HepG2 (cell line): Measurements from ENCODE around the gene HLA-B. TPM values are rescaled to one million over a fixed set of nuclear protein-coding genes. Genes with fewer than 3 reads are reported as not detected.
A peak's percentile ranks its signal among the peaks of the same experiment; 100 is the strongest.

Source experiments
- ATF3 ChIP-seq: sonication (generic); formaldehyde crosslinking; IDR thresholded peaks from 2 replicates; pipeline ENCODE4 v1.4.0; 2020; ENCODE audit warnings: missing genetic modification reagents
- ATF7 ChIP-seq, 2 experiments: fragments of 450-650 bp in 1 of 2; sonication (generic) in 1 of 2; formaldehyde crosslinking in 1 of 2; IDR thresholded peaks; 2 replicates each; pipeline versions ENCODE4 v1.4.0 to v1.6.1; 2016 to 2020; ENCODE audit warnings: antibody characterized with exemption in 1 of 2, mild to moderate bottlenecking in 1 of 2, missing genetic modification reagents in 1 of 2
- EEA1 ChIP-seq: sonication (generic); formaldehyde crosslinking; IDR thresholded peaks from 2 replicates; pipeline ENCODE4 v1.5.1; 2020; ENCODE audit warnings: mild to moderate bottlenecking, missing genetic modification reagents, borderline replicate concordance
- FOSL2 ChIP-seq: sonication (generic); formaldehyde crosslinking; IDR thresholded peaks from 2 replicates; pipeline ENCODE4 v1.4.0; 2020; ENCODE audit warnings: missing genetic modification reagents
- HBP1 ChIP-seq: IDR thresholded peaks from 2 replicates; pipeline ENCODE4 v1.6.1; 2016; ENCODE audit warnings: low read depth, control low read depth
- IRX3 ChIP-seq: sonication (generic); formaldehyde crosslinking; IDR thresholded peaks from 2 replicates; pipeline ENCODE4 v1.8.1; 2023; ENCODE audit warnings: mild to moderate bottlenecking, low read depth, missing genetic modification reagents, borderline replicate concordance
- JUN ChIP-seq: sonication (generic); formaldehyde crosslinking; IDR thresholded peaks from 2 replicates; pipeline ENCODE4 v1.4.0; 2020; ENCODE audit warnings: mild to moderate bottlenecking, missing genetic modification reagents
- KLF11 ChIP-seq: IDR thresholded peaks from 2 replicates; pipeline ENCODE4 v1.6.1; 2016; ENCODE audit warnings: missing compliant biosample characterization
- KMT2B ChIP-seq: IDR thresholded peaks from 2 replicates; pipeline ENCODE4 v1.6.1; 2016; ENCODE audit warnings: missing genetic modification reagents, missing compliant biosample characterization
- MTA1 ChIP-seq: sonication (generic); formaldehyde crosslinking; IDR thresholded peaks from 2 replicates; pipeline ENCODE4 v1.4.0; 2020; ENCODE audit warnings: missing genetic modification reagents, mild to moderate bottlenecking, borderline replicate concordance
- MYPOP ChIP-seq: sonication (generic); formaldehyde crosslinking; IDR thresholded peaks from 2 replicates; pipeline ENCODE4 v1.8.1; 2023; ENCODE audit warnings: mild to moderate bottlenecking, moderate library complexity, missing genetic modification reagents
- PCBP1 ChIP-seq: fragments of 200-400 bp; formaldehyde crosslinking; IDR thresholded peaks from 2 replicates; pipeline ENCODE4 v1.6.1; 2017; ENCODE audit warnings: mild to moderate bottlenecking, low read depth, low read length, borderline replicate concordance
- PRMT3 ChIP-seq: sonication (generic); formaldehyde crosslinking; IDR thresholded peaks from 2 replicates; pipeline ENCODE4 v1.8.1; 2022; ENCODE audit warnings: low read depth, mild to moderate bottlenecking, moderate library complexity, missing genetic modification reagents, borderline replicate concordance
- TCF7 ChIP-seq: sonication (generic); IDR thresholded peaks from 2 replicates; pipeline ENCODE4 v1.6.1; 2016; ENCODE audit warnings: antibody characterized with exemption, low read depth
- ZNF251 ChIP-seq: sonication (generic); formaldehyde crosslinking; IDR thresholded peaks from 2 replicates; pipeline ENCODE4 v1.9.0; 2021; ENCODE audit warnings: mild to moderate bottlenecking, missing genetic modification reagents
- ZNF292 ChIP-seq: sonication (generic); formaldehyde crosslinking; IDR thresholded peaks from 2 replicates; pipeline ENCODE4 v1.8.1; 2022; ENCODE audit warnings: mild to moderate bottlenecking, low read depth, missing genetic modification reagents, borderline replicate concordance
- ZNF362 ChIP-seq: sonication (generic); formaldehyde crosslinking; IDR thresholded peaks from 2 replicates; pipeline ENCODE4 v1.4.0; 2020; ENCODE audit warnings: missing genetic modification reagents, mild to moderate bottlenecking, borderline replicate concordance
- ZNF577 ChIP-seq: sonication (generic); formaldehyde crosslinking; IDR thresholded peaks from 2 replicates; pipeline ENCODE4 v1.4.0; 2020; ENCODE audit warnings: mild to moderate bottlenecking, low read depth, missing genetic modification reagents, borderline replicate concordance
- ZNF7 ChIP-seq: IDR thresholded peaks from 2 replicates; pipeline ENCODE4 v1.6.1; 2016; ENCODE audit warnings: missing biosample characterization, missing genetic modification reagents
- ZNF737 ChIP-seq: sonication (generic); formaldehyde crosslinking; IDR thresholded peaks from 2 replicates; pipeline ENCODE4 v1.5.0; 2020; ENCODE audit warnings: missing genetic modification reagents, mild to moderate bottlenecking, borderline replicate concordance
- ZNF788 ChIP-seq: sonication (generic); formaldehyde crosslinking; IDR thresholded peaks from 2 replicates; pipeline ENCODE4 v1.5.0; 2020; ENCODE audit warnings: mild to moderate bottlenecking, missing genetic modification reagents, borderline replicate concordance
- ZNF841 ChIP-seq: sonication (generic); formaldehyde crosslinking; IDR thresholded peaks from 2 replicates; pipeline ENCODE4 v1.8.1; 2023; ENCODE audit warnings: missing genetic modification reagents, borderline replicate concordance
- ZUFSP ChIP-seq: sonication (generic); formaldehyde crosslinking; IDR thresholded peaks from 2 replicates; pipeline ENCODE4 v1.9.0; 2021; ENCODE audit warnings: missing genetic modification reagents, mild to moderate bottlenecking, borderline replicate concordance
- polyA plus RNA-seq, 8 experiments: library from polyadenylated mRNA; depleted of rRNA in 3 of 8; stranded (reverse) in 7 of 8; unstranded in 1 of 8; fragments of >200 nt; fragmentation: Illumina TruSeq in 4 of 8; extraction: Trizol in 4 of 8; gene quantifications; 2 replicates each; pipeline versions ENCODE4 v1.2.1 to v1.2.3, GENCODE V29; 2011 to 2016; ENCODE audit warnings: low read depth in 4 of 8, missing spikeins in 1 of 8, mixed read lengths in 1 of 8; ENCODE audit not compliant: insufficient read depth in 1 of 8
- total RNA-seq, 5 experiments: library from RNA; depleted of rRNA; stranded (reverse); fragments of >200 nt; fragmentation: Illumina TruSeq; extraction: Trizol; gene quantifications; 2 replicates each; pipeline ENCODE4 v1.2.3, GENCODE V29; 2016; ENCODE audit warnings: low read depth in 1 of 5

Gene HLA-B
- total and polyA plus RNA-seq, 2 of the 13 experiments (the other 11 are each of a cell fraction or from before 2014, with no cell fraction given), result 35.3 to 88.9 TPM

GRCh38 chr6:31403283-31404060 lies 46.5 kb upstream of the HLA-B start, which contains the start of gene MICA (continued):
- TF ChIP-seq ZNF292 (CRISPR knock-in tag), result peak; percentile 58; the same call in 1 of the 2 replicates
- TF ChIP-seq MYPOP (CRISPR knock-in tag), result peak; percentile 96
- TF ChIP-seq ZNF577 (CRISPR knock-in tag), result no peak
- TF ChIP-seq TCF7, result no peak
- TF ChIP-seq HBP1 (CRISPR knock-in tag), result no peak
- 0 out of 2 replicates have a peak, but pooled peaks have one; percentile 58 for TF ChIP-seq PRMT3 (CRISPR knock-in tag)
- TF ChIP-seq FOSL2, result peak; percentile 28; the same call in 1 of the 2 replicates
- TF ChIP-seq KLF11, result peak; percentile 63; the same call in 1 of the 2 replicates
- peak; percentile 23; the same call in 1 of the 2 replicates for TF ChIP-seq ZNF251
- no peak for TF ChIP-seq ZNF737
- 0 out of 2 replicates have a peak, but pooled peaks have one; percentile 8 for TF ChIP-seq ATF3 (CRISPR knock-in tag)
- 0 out of 2 replicates have a peak, but pooled peaks have one; percentile 64 for TF ChIP-seq ZNF841 (CRISPR knock-in tag)
- no peak for TF ChIP-seq ZNF362
- TF ChIP-seq ZUFSP (CRISPR knock-in tag), result no peak
- peak; percentile 36; the same call in 1 of the 2 replicates for TF ChIP-seq IRX3 (CRISPR knock-in tag)
- peak; percentile 69; the same call in 1 of the 2 replicates for TF ChIP-seq PCBP1
- 0 out of 2 replicates have a peak, but pooled peaks have one; percentile 20 for TF ChIP-seq ZNF788 (CRISPR knock-in tag)
- no peak for TF ChIP-seq ATF7 (IDR thresholded peaks at IDR 0.05)
- peak; percentile 81; the same call in 1 of the 2 replicates for TF ChIP-seq ATF7 (CRISPR knock-in tag; IDR thresholded peaks at IDR 0.05)
- TF ChIP-seq KMT2B (CRISPR knock-in tag), result peak; percentile 91
- TF ChIP-seq MTA1 (CRISPR knock-in tag), result peak; percentile 70; the same call in 1 of the 2 replicates
- no peak for TF ChIP-seq JUN (CRISPR knock-in tag)
- TF ChIP-seq ZNF7 (CRISPR knock-in tag), result no peak
- TF ChIP-seq EEA1 (CRISPR knock-in tag), result peak; percentile 66
